ENCODE data around the gene FBXL16.
A peak's percentile ranks its signal among the peaks of the same experiment; 100 is the strongest.

Gene FBXL16

GRCh38 chr16:722835-723633, 17.4 kb upstream of the FBXL16 start:
- no peak for DNase-seq

GRCh38 chr16:721765-722540, 16.4 kb upstream of the FBXL16 start:
- no peak for DNase-seq

GRCh38 chr16:720990-721764, 15.6 kb upstream of the FBXL16 start, which contains the start of gene ANTKMT:
ANTKMT (plus strand) TSS chr16:721146; CDS start chr16:721275, 129 bp downstream.
- DNase-seq = peak; percentile 75

DNA sequence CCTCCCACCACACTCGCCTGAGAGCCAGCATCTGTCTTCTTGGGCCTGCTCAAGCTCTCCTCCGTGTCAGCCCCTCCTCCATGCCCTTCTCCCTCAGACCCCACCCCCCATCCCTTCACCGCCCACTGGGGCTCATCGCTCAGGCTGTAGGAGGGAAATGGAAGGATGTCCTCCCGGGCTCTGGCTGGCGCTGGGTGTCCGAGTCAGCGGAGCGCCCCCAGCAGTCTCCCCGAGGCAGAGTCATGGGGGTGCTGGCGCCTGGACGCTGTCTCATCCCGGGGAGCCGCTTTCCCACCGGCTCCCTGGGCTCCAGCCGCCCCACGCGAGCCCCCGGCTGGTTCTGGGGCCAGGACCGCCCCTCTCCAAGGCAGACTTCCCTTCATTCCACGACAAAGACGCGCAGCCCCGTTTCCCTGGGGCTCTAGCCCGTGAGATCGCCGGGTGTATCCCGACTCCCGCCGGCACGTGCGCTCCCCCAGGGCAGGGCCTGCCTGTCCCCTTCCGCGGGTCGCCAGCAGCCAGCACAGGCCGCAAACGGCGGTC, 14.9 kb upstream of the FBXL16 start:
- peak; percentile 48 for DNase-seq

DNA sequence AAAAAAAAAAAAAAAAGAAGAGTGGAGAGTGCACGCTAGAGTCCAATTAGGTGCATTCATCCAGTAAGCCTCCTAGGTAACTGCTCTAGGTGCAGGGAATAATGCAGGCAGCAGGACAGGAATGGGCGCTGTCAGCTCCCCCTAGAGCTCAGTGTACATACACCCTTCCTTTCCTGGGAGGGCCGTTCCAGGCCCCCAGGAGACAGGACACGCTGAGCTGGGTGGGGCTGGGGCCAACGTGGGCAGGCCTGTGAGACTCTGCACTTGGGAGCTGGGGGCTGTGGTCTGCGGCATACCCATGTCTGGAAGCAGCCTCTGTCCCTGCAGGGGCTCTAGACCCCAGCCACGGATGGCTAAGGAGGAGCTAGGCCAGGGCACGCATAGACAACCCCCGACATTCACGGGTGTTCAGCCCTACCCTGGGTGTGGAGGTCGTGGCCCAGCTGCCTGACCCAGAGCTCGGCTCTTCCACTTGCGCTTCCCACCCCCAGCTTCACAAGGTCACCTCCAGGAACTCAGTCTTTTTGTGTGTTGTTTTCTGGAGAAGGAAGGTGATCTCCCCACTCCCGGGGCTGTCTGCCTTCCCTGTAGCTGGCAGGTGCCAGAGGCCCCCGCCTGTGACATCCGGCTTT, 14.3 kb upstream of the FBXL16 start:
- no peak for DNase-seq

GRCh38 chr16:718922-719321, 13.3 kb upstream of the FBXL16 start:
- DNase-seq = no peak

GRCh38 chr16:718389-718788, 12.8 kb upstream of the FBXL16 start:
- no peak for DNase-seq

DNA sequence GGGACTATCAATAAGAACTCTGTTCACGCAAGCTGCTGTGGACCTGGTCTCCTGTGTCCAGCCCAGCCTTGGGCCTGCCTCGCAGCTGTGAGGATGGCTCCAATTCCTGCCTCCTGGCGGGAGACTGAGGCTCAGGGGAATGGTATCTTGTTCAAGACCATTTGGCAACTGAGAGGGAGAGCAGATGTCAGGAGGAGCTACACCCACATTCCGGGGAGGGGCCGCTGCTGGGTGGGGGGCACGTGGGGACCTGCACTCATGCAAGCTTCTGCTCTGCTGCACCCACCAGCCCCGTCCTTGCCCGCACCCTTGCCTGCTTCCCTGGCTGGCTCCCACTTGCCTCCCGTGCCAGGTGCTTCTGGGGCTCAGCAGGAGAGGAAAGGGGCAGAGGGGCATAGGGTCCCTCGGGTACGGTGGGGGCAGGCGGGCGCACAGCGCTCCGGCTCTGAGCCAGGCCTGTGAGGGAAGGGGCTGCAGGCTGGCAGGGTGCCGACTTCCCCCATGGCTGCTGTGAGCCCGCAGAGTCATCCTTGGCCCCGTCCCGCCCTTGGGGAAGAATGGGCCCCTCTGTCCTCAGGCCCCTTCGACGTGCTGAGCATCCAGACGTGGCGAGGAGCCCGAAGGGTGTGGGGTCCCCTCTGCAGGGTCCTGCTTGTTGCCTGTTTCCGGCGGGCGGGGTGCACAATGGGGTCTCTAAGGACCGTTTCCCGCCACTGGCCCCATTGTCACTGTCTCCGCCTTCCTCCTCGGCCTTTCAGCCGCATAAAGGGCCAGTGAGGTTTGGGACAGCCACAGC, 12.0 kb upstream of the FBXL16 start:
- DNase-seq = no peak

- DNase-seq = no peak
Observed at GRCh38 chr16:716768-717325, 11.2 kb upstream of the FBXL16 start.

DNA sequence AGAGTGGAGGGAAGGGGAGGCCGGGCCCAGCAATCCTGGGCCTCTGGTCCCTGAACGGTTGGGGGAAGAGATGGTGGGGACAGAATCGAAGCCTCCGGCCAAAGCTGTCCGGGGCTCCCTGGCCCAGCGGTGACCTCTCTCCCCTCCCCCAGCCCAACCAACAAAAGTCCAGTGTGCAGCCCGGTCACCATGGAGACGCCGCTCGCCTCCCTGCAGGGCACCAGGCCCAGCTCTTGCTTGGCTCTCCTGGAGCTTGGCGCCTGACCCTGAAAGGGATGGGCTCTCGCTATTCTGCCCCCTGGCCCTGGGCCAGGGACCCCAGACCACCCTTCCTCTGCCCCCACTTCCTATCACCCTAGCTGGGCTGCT, 10.6 kb upstream of the FBXL16 start:
- no peak for DNase-seq

DNA sequence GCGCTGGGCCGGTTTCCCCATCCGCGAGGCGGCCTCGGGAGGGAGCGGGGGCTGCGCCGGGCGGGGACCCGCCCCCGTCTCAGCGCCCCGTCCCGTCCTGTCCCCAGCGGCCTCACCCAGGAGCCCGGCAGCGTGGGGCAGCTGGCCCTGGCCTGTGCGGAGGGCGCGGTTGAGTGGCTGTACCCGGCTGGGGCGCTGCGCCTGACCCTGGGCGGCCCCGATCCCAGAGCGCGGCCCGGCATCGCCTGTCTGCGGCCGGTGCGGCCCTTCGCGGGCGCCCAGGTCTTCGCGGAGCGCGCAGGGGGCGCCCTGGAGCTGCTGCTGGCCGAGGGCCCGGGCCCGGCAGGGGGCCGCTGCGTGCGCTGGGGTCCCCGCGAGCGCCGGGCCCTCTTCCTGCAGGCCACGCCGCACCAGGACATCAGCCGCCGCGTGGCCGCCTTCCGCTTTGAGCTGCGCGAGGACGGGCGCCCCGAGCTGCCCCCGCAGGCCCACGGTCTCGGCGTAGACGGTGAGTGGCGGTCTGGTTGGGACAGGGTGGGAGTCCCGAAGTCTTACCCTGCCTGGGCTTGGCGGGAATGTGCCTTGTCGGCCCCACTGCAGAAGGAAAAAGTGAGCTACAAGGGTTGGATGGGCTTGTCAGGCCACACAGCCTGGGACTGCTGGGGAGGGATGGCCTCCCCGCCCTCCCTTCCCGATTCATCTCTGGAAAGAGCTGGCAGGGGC, 10.0 kb upstream of the FBXL16 start:
- no peak for DNase-seq

GRCh38 chr16:714558-715476, 9.2 kb upstream of the FBXL16 start, which contains the start of gene METRN:
METRN (plus strand) TSS chr16:715118; CDS start chr16:715290, 172 bp downstream.
- peak; percentile 92 for DNase-seq

DNA sequence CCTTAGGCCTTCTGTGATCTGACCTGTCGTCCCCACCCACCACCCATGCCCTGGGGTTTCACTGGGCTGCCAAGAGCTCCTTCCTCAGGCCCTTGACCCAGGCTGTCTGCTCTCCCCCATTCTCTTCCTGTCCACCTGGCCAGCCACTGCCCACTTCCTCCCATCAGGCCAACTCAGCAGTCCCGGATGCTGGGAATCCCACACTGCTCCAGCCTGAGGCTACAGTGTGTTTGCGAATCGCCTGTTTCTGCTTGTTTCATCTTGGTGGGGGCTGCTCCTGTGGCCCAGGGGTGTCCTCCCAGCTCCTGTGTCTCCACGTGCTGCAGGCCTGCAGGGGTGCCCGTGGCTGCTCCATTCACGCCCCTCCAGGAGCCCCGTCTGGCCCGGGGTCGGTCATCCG, 8.5 kb upstream of the FBXL16 start:
- no peak for DNase-seq

GRCh38 chr16:712740-713250, 7.2 kb upstream of the FBXL16 start:
- peak; percentile 53 for DNase-seq

DNA sequence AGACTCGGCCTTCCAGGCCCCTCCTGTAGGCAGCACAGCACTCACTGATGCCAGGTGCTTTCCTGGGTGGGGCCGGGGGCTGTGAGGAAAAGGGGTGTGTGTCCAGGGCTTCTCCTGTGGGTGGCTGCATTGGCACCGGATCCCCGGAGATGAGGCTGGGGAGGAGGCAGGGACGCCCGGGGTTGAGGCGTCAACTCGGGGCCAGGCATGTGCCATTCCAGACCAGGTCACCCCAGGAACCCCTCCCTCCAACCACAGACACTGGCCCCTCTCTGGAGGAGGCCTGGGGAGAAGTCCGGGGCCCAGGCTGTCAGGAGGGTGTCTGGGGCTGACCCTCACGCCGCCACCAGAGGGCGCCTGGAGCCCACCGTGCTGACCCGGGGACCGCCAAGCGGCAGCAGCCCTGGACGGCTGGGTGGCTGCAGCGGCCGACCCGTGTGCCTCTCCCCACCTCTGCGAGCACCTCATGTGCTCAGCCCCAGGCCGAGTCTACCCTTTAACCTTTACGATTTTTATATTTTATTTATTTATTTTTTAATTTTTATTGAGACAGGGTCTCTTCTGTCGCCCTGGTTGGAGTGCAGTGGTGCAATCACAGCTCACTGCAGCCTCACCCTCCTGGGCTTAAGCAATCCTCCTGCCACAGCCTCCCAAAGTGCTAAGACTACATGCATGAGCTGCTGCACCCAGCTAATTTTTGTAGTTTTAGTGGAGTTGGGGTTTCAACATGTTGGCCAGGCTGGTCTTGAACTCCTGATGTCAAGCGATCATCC, 6.1 kb upstream of the FBXL16 start:
- peak; percentile 86 for DNase-seq

GRCh38 chr16:711084-711483, 5.5 kb upstream of the FBXL16 start:
- DNase-seq = no peak

DNA sequence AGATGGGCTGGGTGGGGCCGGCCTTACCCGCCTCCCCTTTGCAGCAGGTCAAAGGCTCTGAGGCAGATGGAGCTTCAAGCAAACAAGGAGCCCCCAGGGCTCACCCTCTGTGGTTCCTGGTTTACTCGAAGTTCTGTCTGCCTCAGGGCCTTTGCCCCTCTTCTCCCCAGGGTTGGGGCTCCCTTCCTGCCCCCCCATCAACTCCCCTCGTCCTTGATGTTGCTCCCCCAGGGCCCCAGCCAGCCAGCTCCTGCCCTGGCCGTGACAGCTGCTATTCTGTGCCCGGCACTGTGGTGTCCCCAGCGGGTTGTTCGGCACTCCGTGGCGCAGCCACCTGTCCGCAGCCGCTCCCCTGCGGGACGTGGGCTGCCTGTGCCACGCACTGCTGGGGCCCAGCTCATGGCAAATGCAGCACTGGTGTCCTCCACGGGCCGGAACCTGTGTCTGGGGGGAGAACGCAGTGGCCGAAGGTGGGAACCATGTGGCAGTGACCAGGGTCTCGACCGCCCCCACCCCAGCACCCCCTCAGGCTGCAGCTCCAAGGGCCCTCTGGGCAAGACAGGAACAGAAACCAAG, 5.0 kb upstream of the FBXL16 start:
- no peak for DNase-seq

Data from activated CD8-positive, alpha-beta memory T cell treated with anti-CD3 and anti-CD28 coated beads, Interleukin-2, amount 50 U/mL, for 4 hours (primary cell).